HepG2 (cell line): ENCODE measurements around the gene TCF3. TPM values are rescaled to one million over a fixed set of nuclear protein-coding genes. Genes with fewer than 3 reads are reported as not detected.

Source experiments
- CENPT ChIP-seq: sonication (generic); formaldehyde crosslinking; IDR thresholded peaks from 2 replicates; pipeline ENCODE4 v1.8.0; 2022; ENCODE audit warnings: low read depth, mild to moderate bottlenecking, moderate library complexity, missing genetic modification reagents
- CREBL2 ChIP-seq: sonication (generic); formaldehyde crosslinking; IDR thresholded peaks from 2 replicates; pipeline ENCODE4 v1.8.1; 2023; ENCODE audit warnings: missing genetic modification reagents, mild to moderate bottlenecking, borderline replicate concordance
- DNMT1 ChIP-seq: sonication (generic); formaldehyde crosslinking; IDR thresholded peaks from 2 replicates; pipeline ENCODE4 v1.5.1; 2020; ENCODE audit warnings: mild to moderate bottlenecking, missing genetic modification reagents
- FOXA1 ChIP-seq, 2 experiments: fragments of 450-650 bp in 1 of 2; sonication (generic) in 1 of 2; formaldehyde crosslinking in 1 of 2; IDR thresholded peaks; 2 replicates each; pipeline versions ENCODE4 v1.4.0 to v1.6.1; 2016 to 2020; ENCODE audit warnings: missing genetic modification reagents in 1 of 2
- HBP1 ChIP-seq: IDR thresholded peaks from 2 replicates; pipeline ENCODE4 v1.6.1; 2016; ENCODE audit warnings: low read depth, control low read depth
- KAT7 ChIP-seq: IDR thresholded peaks from 2 replicates; pipeline ENCODE4 v1.6.1; 2018; ENCODE audit warnings: borderline replicate concordance, missing compliant biosample characterization
- KMT2B ChIP-seq: IDR thresholded peaks from 2 replicates; pipeline ENCODE4 v1.6.1; 2016; ENCODE audit warnings: missing genetic modification reagents, missing compliant biosample characterization
- MAFF ChIP-seq: IDR thresholded peaks from 2 replicates; pipeline ENCODE4 v1.6.1; 2011; ENCODE audit warnings: low read depth, low read length, improper control_type of control experiment
- MTA3 ChIP-seq: sonication (generic); formaldehyde crosslinking; IDR thresholded peaks from 2 replicates; pipeline ENCODE4 v1.4.0; 2020; ENCODE audit warnings: missing genetic modification reagents
- NFKBIZ ChIP-seq: IDR thresholded peaks from 2 replicates; pipeline ENCODE4 v1.6.1; 2018; ENCODE audit warnings: missing genetic modification reagents, missing compliant biosample characterization
- PATZ1 ChIP-seq: sonication (generic); formaldehyde crosslinking; IDR thresholded peaks from 2 replicates; pipeline ENCODE4 v1.4.0; 2020; ENCODE audit warnings: missing genetic modification reagents
- REXO4 ChIP-seq: sonication (generic); formaldehyde crosslinking; IDR thresholded peaks from 2 replicates; pipeline ENCODE4 v1.8.0; 2022; ENCODE audit warnings: missing genetic modification reagents, mild to moderate bottlenecking, borderline replicate concordance
- SAP130 ChIP-seq: IDR thresholded peaks from 2 replicates; pipeline ENCODE4 v1.6.1; 2016; ENCODE audit warnings: low read depth
- ZC3H13 ChIP-seq: sonication (generic); formaldehyde crosslinking; IDR thresholded peaks from 2 replicates; pipeline ENCODE4 v1.8.1; 2023; ENCODE audit warnings: mild to moderate bottlenecking, missing genetic modification reagents, moderate library complexity
- ZNF263 ChIP-seq: sonication (generic); formaldehyde crosslinking; IDR thresholded peaks from 2 replicates; pipeline ENCODE4 v1.4.0; 2020; ENCODE audit warnings: missing genetic modification reagents
- polyA plus RNA-seq, 8 experiments: library from polyadenylated mRNA; depleted of rRNA in 3 of 8; stranded (reverse) in 7 of 8; unstranded in 1 of 8; fragments of >200 nt; fragmentation: Illumina TruSeq in 4 of 8; extraction: Trizol in 4 of 8; gene quantifications; 2 replicates each; pipeline versions ENCODE4 v1.2.1 to v1.2.3, GENCODE V29; 2011 to 2016; ENCODE audit warnings: low read depth in 4 of 8, missing spikeins in 1 of 8, mixed read lengths in 1 of 8; ENCODE audit not compliant: insufficient read depth in 1 of 8
- total RNA-seq, 5 experiments: library from RNA; depleted of rRNA; stranded (reverse); fragments of >200 nt; fragmentation: Illumina TruSeq; extraction: Trizol; gene quantifications; 2 replicates each; pipeline ENCODE4 v1.2.3, GENCODE V29; 2016; ENCODE audit warnings: low read depth in 1 of 5
- TF ChIP-seq, protein P1 (sequence below): sonication (generic); formaldehyde crosslinking; IDR thresholded peaks from 2 replicates; pipeline ENCODE4 v1.4.0; 2020; ENCODE audit warnings: missing genetic modification reagents
- TF ChIP-seq, protein P2 (sequence below): IDR thresholded peaks from 2 replicates; pipeline ENCODE4 v1.6.1; 2016

TCF3 gene
- total and polyA plus RNA-seq, 2 of the 13 experiments (the other 11 are each of a cell fraction or from before 2014, with no cell fraction given) = 51.4 to 53.2 TPM

GRCh38 chr19:1605236-1606137, 46.9 kb downstream of the TCF3 start, which contains the start of gene UQCR11 (continued):
- TF ChIP-seq, protein P1, sequence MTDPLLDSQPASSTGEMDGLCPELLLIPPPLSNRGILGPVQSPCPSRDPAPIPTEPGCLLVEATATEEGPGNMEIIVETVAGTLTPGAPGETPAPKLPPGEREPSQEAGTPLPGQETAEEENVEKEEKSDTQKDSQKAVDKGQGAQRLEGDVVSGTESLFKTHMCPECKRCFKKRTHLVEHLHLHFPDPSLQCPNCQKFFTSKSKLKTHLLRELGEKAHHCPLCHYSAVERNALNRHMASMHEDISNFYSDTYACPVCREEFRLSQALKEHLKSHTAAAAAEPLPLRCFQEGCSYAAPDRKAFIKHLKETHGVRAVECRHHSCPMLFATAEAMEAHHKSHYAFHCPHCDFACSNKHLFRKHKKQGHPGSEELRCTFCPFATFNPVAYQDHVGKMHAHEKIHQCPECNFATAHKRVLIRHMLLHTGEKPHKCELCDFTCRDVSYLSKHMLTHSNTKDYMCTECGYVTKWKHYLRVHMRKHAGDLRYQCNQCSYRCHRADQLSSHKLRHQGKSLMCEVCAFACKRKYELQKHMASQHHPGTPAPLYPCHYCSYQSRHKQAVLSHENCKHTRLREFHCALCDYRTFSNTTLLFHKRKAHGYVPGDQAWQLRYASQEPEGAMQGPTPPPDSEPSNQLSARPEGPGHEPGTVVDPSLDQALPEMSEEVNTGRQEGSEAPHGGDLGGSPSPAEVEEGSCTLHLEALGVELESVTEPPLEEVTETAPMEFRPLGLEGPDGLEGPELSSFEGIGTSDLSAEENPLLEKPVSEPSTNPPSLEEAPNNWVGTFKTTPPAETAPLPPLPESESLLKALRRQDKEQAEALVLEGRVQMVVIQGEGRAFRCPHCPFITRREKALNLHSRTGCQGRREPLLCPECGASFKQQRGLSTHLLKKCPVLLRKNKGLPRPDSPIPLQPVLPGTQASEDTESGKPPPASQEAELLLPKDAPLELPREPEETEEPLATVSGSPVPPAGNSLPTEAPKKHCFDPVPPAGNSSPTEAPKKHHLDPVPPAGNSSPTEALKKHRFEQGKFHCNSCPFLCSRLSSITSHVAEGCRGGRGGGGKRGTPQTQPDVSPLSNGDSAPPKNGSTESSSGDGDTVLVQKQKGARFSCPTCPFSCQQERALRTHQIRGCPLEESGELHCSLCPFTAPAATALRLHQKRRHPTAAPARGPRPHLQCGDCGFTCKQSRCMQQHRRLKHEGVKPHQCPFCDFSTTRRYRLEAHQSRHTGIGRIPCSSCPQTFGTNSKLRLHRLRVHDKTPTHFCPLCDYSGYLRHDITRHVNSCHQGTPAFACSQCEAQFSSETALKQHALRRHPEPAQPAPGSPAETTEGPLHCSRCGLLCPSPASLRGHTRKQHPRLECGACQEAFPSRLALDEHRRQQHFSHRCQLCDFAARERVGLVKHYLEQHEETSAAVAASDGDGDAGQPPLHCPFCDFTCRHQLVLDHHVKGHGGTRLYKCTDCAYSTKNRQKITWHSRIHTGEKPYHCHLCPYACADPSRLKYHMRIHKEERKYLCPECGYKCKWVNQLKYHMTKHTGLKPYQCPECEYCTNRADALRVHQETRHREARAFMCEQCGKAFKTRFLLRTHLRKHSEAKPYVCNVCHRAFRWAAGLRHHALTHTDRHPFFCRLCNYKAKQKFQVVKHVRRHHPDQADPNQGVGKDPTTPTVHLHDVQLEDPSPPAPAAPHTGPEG (CRISPR knock-in tag) = peak; percentile 22; the same call in 1 of the 2 replicates
- TF ChIP-seq CENPT = no peak; the same call in 1 of the 2 replicates
- TF ChIP-seq, protein P2, sequence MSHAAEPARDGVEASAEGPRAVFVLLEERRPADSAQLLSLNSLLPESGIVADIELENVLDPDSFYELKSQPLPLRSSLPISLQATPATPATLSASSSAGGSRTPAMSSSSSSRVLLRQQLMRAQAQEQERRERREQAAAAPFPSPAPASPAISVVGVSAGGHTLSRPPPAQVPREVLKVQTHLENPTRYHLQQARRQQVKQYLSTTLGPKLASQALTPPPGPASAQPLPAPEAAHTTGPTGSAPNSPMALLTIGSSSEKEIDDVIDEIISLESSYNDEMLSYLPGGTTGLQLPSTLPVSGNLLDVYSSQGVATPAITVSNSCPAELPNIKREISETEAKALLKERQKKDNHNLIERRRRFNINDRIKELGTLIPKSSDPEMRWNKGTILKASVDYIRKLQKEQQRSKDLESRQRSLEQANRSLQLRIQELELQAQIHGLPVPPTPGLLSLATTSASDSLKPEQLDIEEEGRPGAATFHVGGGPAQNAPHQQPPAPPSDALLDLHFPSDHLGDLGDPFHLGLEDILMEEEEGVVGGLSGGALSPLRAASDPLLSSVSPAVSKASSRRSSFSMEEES (CRISPR knock-in tag) = no peak
- no peak for TF ChIP-seq DNMT1 (CRISPR knock-in tag)
- TF ChIP-seq ZC3H13 = no peak; the same call in 1 of the 2 replicates
- TF ChIP-seq REXO4 (CRISPR knock-in tag) = no peak
- peak; percentile 80 for TF ChIP-seq PATZ1 (CRISPR knock-in tag)
- no peak for TF ChIP-seq MAFF
- no peak for TF ChIP-seq MTA3
- TF ChIP-seq SAP130 = peak; percentile 91
- no peak for TF ChIP-seq FOXA1 (IDR thresholded peaks at IDR 0.05)
- no peak for TF ChIP-seq FOXA1 (CRISPR knock-in tag; IDR thresholded peaks at IDR 0.05)
- no peak for TF ChIP-seq NFKBIZ
- TF ChIP-seq KMT2B (CRISPR knock-in tag) = peak; percentile 63; the same call in 1 of the 2 replicates
- TF ChIP-seq KAT7 (CRISPR knock-in tag) = peak; percentile 11; the same call in 1 of the 2 replicates
- TF ChIP-seq ZNF263 (CRISPR knock-in tag) = no peak; the same call in 1 of the 2 replicates
- no peak; the same call in 1 of the 2 replicates for TF ChIP-seq HBP1 (CRISPR knock-in tag)
- TF ChIP-seq CREBL2 (CRISPR knock-in tag) = no peak
